CD4-positive, alpha-beta memory T cell (primary cell): Measurements from ENCODE around the gene TBC1D12. TPM values are rescaled to one million over a fixed set of nuclear protein-coding genes. Genes with fewer than 3 reads are reported as not detected.

Experiments
- CTCF ChIA-PET: fragments of 350-600 bp; sonication (Branson Sonifier 250); formaldehyde crosslinking; loops from one replicate; lab custom pipeline; 2021; ENCODE audit warnings: inconsistent platforms; ENCODE audit not compliant: partially characterized antibody; lab: Charles Lee
- POLR2A ChIA-PET: fragments of 350-600 bp; sonication (Branson Sonifier 250); formaldehyde crosslinking; loops from one replicate; lab custom pipeline; 2021; ENCODE audit not compliant: partially characterized antibody; lab: Charles Lee
- DNase-seq, 5 donors: peaks; one replicate each; pipeline versions ENCODE4 v3.0.0 to v3.0.0-alpha.2; 2020 to 2022; ENCODE audit warnings: mixed read lengths in 1 of 5
- H3K27ac ChIP-seq: one replicate; pipeline ENCODE4 v1.7.0; 2013; ENCODE audit warnings: low read depth, low read length
- H3K27me3 ChIP-seq: 2 replicates; pipeline ENCODE4 v1.7.0; 2013; ENCODE audit warnings: mild to moderate bottlenecking, low read length, moderate library complexity; ENCODE audit not compliant: insufficient read depth
- H3K36me3 ChIP-seq: 2 replicates; pipeline ENCODE4 v1.7.0; 2013; ENCODE audit warnings: mild to moderate bottlenecking, low read length, moderate library complexity; ENCODE audit not compliant: insufficient read depth
- H3K4me1 ChIP-seq: 2 replicates; pipeline ENCODE4 v1.7.0; 2013; ENCODE audit warnings: mild to moderate bottlenecking, low read length, moderate library complexity; ENCODE audit not compliant: insufficient read depth
- H3K4me3 ChIP-seq, 2 donors: one replicate each; pipeline ENCODE4 v1.7.0; 2013; ENCODE audit warnings: low read length in 2 of 2, mild to moderate bottlenecking in 1 of 2
- H3K9me3 ChIP-seq, 2 donors: one replicate each; pipeline ENCODE4 v1.7.0; 2013; ENCODE audit warnings: low read length in 2 of 2, control low read depth in 1 of 2; ENCODE audit not compliant: control insufficient read depth in 1 of 2
- H3K27ac Mint-ChIP-seq, 7 donors: one replicate each; pipeline ENCODE4 v1.8.0; 2020 to 2021; ENCODE audit warnings: mixed read lengths in 7 of 7, mild to moderate bottlenecking in 6 of 7, inconsistent platforms in 3 of 7, moderate library complexity in 3 of 7
- H3K27me3 Mint-ChIP-seq, 2 donors: one replicate each; pipeline ENCODE4 v1.8.0; 2020 to 2021; ENCODE audit warnings: mixed read lengths in 2 of 2
- H3K36me3 Mint-ChIP-seq, 2 donors: one replicate each; pipeline ENCODE4 v1.8.0; 2020 to 2021; ENCODE audit warnings: mixed read lengths in 2 of 2, inconsistent platforms in 1 of 2, mild to moderate bottlenecking in 1 of 2
- H3K4me1 Mint-ChIP-seq, 4 donors: one replicate each; pipeline ENCODE4 v1.8.0; 2020 to 2021; ENCODE audit warnings: mixed read lengths in 4 of 4, mild to moderate bottlenecking in 1 of 4
- H3K4me3 Mint-ChIP-seq, 8 donors: one replicate each; pipeline ENCODE4 v1.8.0; 2020 to 2021; ENCODE audit warnings: mixed read lengths in 8 of 8, mild to moderate bottlenecking in 7 of 8, moderate library complexity in 6 of 8, inconsistent platforms in 3 of 8
- H3K9me3 Mint-ChIP-seq, 8 donors: one replicate each; pipeline ENCODE4 v1.8.0; 2020 to 2021; ENCODE audit warnings: mixed read lengths in 8 of 8, mild to moderate bottlenecking in 5 of 8, inconsistent platforms in 3 of 8, moderate library complexity in 1 of 8
- intact Hi-C: fragments of 100-400 bp; cut with micrococcal nuclease; formaldehyde crosslinking; loops from one replicate; pipeline ENCODE4 v1.15.1; 2023
- polyA plus RNA-seq, 2 donors: library from polyadenylated mRNA; unstranded; fragments of 300-500 nt; fragmentation: Illumina TruSeq; gene quantifications; one replicate each; pipeline ENCODE4 v1.2.3, GENCODE V29; 2021
- total RNA-seq, 2 experiments: library from RNA; stranded (reverse); gene quantifications; one replicate each; pipeline ENCODE4 v1.2.3, GENCODE V29; 2021

The TBC1D12 gene
- total and polyA plus RNA-seq, 4 experiments from 2014 or later = 0.30 to 0.96 TPM; not detected in 2

GRCh38 chr10:94465684-94466083 is 63.3 kb downstream of the TBC1D12 start:
- no peaks in the 10 kb centered on the region for H3K4me1 Mint-ChIP-seq
- ChIA-PET CTCF (no interaction called here), POLR2A (no interaction called here)
- no peaks in the 10 kb centered on the region for H3K9me3 ChIP-seq
- DNase-seq = no peak
- peaks cover 1 to 4% of the 10 kb centered on the region in 2 donors for H3K27me3 Mint-ChIP-seq
- no peaks in the 10 kb centered on the region for H3K36me3 Mint-ChIP-seq
- no peaks in the 10 kb centered on the region for H3K4me1 ChIP-seq
- H3K4me3 ChIP-seq = no peak overlapping the region
- H3K27ac ChIP-seq = no peak overlapping the region
- H3K9me3 Mint-ChIP-seq = peaks cover 0 to 7% (median under 1%) of the 10 kb centered on the region in 8 donors
- H3K27ac Mint-ChIP-seq = no peak overlapping the region
- H3K4me3 Mint-ChIP-seq = no peak overlapping the region
- intact Hi-C loops = no loop called here
- H3K36me3 ChIP-seq = no peaks in the 10 kb centered on the region
- no peaks in the 10 kb centered on the region for H3K27me3 ChIP-seq

- Histone ChIP-seq H3K27me3 (no peaks in the 10 kb centered on the region), H3K36me3 (no peaks in the 10 kb centered on the region), H3K4me1 (no peaks in the 10 kb centered on the region), H3K4me3 (no peak overlapping the region), H3K27ac (no peak overlapping the region), H3K9me3 (no peaks in the 10 kb centered on the region)
- no peak for DNase-seq
- Mint-ChIP-seq H3K27me3 (peaks cover 3 to 4% of the 10 kb centered on the region in 2 donors), H3K36me3 (no peaks in the 10 kb centered on the region), H3K9me3 (peaks cover 0 to 13% (median 2%) of the 10 kb centered on the region in 8 donors), H3K4me1 (no peaks in the 10 kb centered on the region), H3K4me3 (no peak overlapping the region), H3K27ac (no peak overlapping the region)
- POLR2A ChIA-PET = no interaction called here
- intact Hi-C loops = no loop called here
- CTCF ChIA-PET = interaction anchor here (1.0 kb wide), 1 partner anchor 37 kb away, joined by 3 read pairs; no protein-coding TSS in a partner anchor
Observed at GRCh38 chr10:94481410-94481809, 79.1 kb downstream of the TBC1D12 start.

GRCh38 chr10:94483970-94484369 is 81.6 kb downstream of the TBC1D12 start:
- Histone ChIP-seq H3K9me3 (no peaks in the 10 kb centered on the region), H3K27me3 (no peaks in the 10 kb centered on the region), H3K27ac (no peak overlapping the region), H3K36me3 (no peaks in the 10 kb centered on the region), H3K4me3 (no peak overlapping the region), H3K4me1 (no peaks in the 10 kb centered on the region)
- Mint-ChIP-seq H3K27me3 (peaks cover 1 to 4% of the 10 kb centered on the region in 2 donors), H3K36me3 (no peaks in the 10 kb centered on the region), H3K4me1 (no peaks in the 10 kb centered on the region), H3K4me3 (no peak overlapping the region), H3K9me3 (peaks cover 0 to 18% (median 5%) of the 10 kb centered on the region in 8 donors), H3K27ac (no peak overlapping the region)
- CTCF ChIA-PET = interaction anchor here (0.7 kb wide), 1 partner anchor 1923 kb away, joined by 3 read pairs; no protein-coding TSS in a partner anchor
- intact Hi-C loops = no loop called here
- POLR2A ChIA-PET = no interaction called here
- DNase-seq = no peak

- Mint-ChIP-seq H3K27ac (no peak overlapping the region), H3K36me3 (no peaks in the 10 kb centered on the region), H3K27me3 (peaks cover 4 to 6% of the 10 kb centered on the region in 2 donors), H3K9me3 (peaks cover 0 to 18% (median 5%) of the 10 kb centered on the region in 8 donors), H3K4me3 (no peak overlapping the region), H3K4me1 (no peaks in the 10 kb centered on the region)
- DNase-seq = no peak
- Histone ChIP-seq H3K36me3 (no peaks in the 10 kb centered on the region), H3K27me3 (no peaks in the 10 kb centered on the region), H3K4me3 (no peak overlapping the region), H3K4me1 (no peaks in the 10 kb centered on the region), H3K9me3 (no peaks in the 10 kb centered on the region), H3K27ac (no peak overlapping the region)
- ChIA-PET POLR2A (no interaction called here), CTCF (no interaction called here)
- intact Hi-C loops = no loop called here
Observed at GRCh38 chr10:94485094-94485493, 82.8 kb downstream of the TBC1D12 start.

- Histone ChIP-seq H3K27me3 (no peaks in the 10 kb centered on the region), H3K27ac (no peak overlapping the region), H3K36me3 (no peaks in the 10 kb centered on the region), H3K4me1 (no peaks in the 10 kb centered on the region), H3K4me3 (no peak overlapping the region), H3K9me3 (no peaks in the 10 kb centered on the region)
- no peak for DNase-seq
- Mint-ChIP-seq H3K27me3 (peaks cover 4 to 6% of the 10 kb centered on the region in 2 donors), H3K4me3 (no peak overlapping the region), H3K4me1 (no peaks in the 10 kb centered on the region), H3K9me3 (peaks cover 0 to 18% (median 5%) of the 10 kb centered on the region in 8 donors), H3K36me3 (no peaks in the 10 kb centered on the region), H3K27ac (no peak overlapping the region)
- ChIA-PET POLR2A (no interaction called here), CTCF (interaction anchor here (1.1 kb wide), 1 partner anchor 16 kb away, joined by 3 read pairs; no protein-coding TSS in a partner anchor)
- intact Hi-C loops = no loop called here
Observed at GRCh38 chr10:94487575-94487974, 85.2 kb downstream of the TBC1D12 start.

- Histone ChIP-seq H3K36me3 (no peaks in the 10 kb centered on the region), H3K9me3 (no peaks in the 10 kb centered on the region), H3K4me3 (no peak overlapping the region), H3K4me1 (no peaks in the 10 kb centered on the region), H3K27ac (no peak overlapping the region), H3K27me3 (no peaks in the 10 kb centered on the region)
- no peak overlapping the region for H3K4me3 Mint-ChIP-seq
- CTCF ChIA-PET = no interaction called here
- peaks cover 4% of the 10 kb centered on the region in 2 donors for H3K27me3 Mint-ChIP-seq
- POLR2A ChIA-PET = no interaction called here
- no peaks in the 10 kb centered on the region for H3K4me1 Mint-ChIP-seq
- no peak for DNase-seq
- no peaks in the 10 kb centered on the region for H3K36me3 Mint-ChIP-seq
- H3K27ac Mint-ChIP-seq = no peak overlapping the region
- intact Hi-C loops = no loop called here
- peaks cover 0 to 13% (median 3%) of the 10 kb centered on the region in 8 donors for H3K9me3 Mint-ChIP-seq
Observed at GRCh38 chr10:94489107-94489506, 86.8 kb downstream of the TBC1D12 start.

- no peaks in the 10 kb centered on the region for H3K27me3 ChIP-seq
- POLR2A ChIA-PET = no interaction called here
- H3K4me1 ChIP-seq = no peaks in the 10 kb centered on the region
- H3K36me3 ChIP-seq = no peaks in the 10 kb centered on the region
- CTCF ChIA-PET = no interaction called here
- Mint-ChIP-seq H3K9me3 (peaks cover 0 to 11% (median 3%) of the 10 kb centered on the region in 8 donors), H3K36me3 (no peaks in the 10 kb centered on the region), H3K4me1 (no peaks in the 10 kb centered on the region), H3K4me3 (no peak overlapping the region), H3K27me3 (peaks cover 4% of the 10 kb centered on the region in 2 donors), H3K27ac (no peak overlapping the region)
- H3K9me3 ChIP-seq = no peaks in the 10 kb centered on the region
- H3K4me3 ChIP-seq = no peak overlapping the region
- intact Hi-C loops = no loop called here
- H3K27ac ChIP-seq = no peak overlapping the region
- DNase-seq = no peak
Observed at GRCh38 chr10:94489976-94490788, 87.8 kb downstream of the TBC1D12 start.
